NT2/D1 (cell line): ENCODE results near the gene OR8D1.

Experiments
- SUZ12 ChIP-seq: IDR thresholded peaks from 2 replicates; pipeline ENCODE4 v1.6.1; 2011; ENCODE audit not compliant: insufficient read length, insufficient read depth; ENCODE audit errors: extremely low read depth
- YY1 ChIP-seq: IDR thresholded peaks from 2 replicates; pipeline ENCODE4 v1.6.1; 2011; ENCODE audit not compliant: insufficient read length, insufficient read depth

DNA sequence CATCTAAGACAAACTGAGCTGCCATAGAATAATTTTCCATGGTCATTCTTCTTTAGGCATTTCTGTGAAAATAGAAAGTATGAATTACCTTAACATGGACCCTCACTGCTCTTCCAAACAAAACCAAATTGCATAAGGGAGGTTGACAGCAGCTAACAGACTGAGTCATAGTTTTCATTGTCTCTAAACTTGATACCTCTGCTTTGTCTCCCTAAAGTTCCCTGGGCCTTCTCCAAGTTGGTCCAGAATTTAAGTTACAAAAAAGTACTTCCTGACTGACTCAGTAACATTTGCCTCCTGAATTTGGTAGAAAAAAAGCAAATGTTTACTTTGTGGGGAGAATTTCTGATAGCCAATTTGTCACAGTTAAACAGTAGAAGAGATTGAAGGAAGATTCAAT is 3.0 kb downstream of the OR8D1 start:
- TF ChIP-seq SUZ12: no peak
- TF ChIP-seq YY1: no peak
